PC-3 (cell line): ENCODE data around the gene PSMA8. TPM values are rescaled to one million over a fixed set of nuclear protein-coding genes. Genes with fewer than 3 reads are reported as not detected.

Source experiments
- ATAC-seq: fragments of 200-7000 bp; cut with Tn5 transposase; 2 replicates; pipeline ENCODE4 v1.9.1; 2020; ENCODE audit warnings: mild to moderate bottlenecking, moderate library complexity
- BruUV-seq: library from RNA; stranded (reverse); fragments of 400-500 nt; replicated peaks from 2 replicates; lab custom pipeline; 2021; lab: Mats Ljungman, UMichigan
- CTCF ChIA-PET: fragments of 300-600 bp; sonication (Branson Sonifier 250); formaldehyde crosslinking; loops from one replicate; lab custom pipeline; 2022; ENCODE audit warnings: antibody characterized with exemption; lab: Charles Lee
- POLR2A ChIA-PET: fragments of 300-600 bp; sonication (Branson Sonifier 250); formaldehyde crosslinking; loops from one replicate; lab custom pipeline; 2022; ENCODE audit warnings: antibody characterized with exemption; ENCODE audit not compliant: unreplicated experiment; lab: Charles Lee
- DNase-seq: peaks from one replicate; pipeline ENCODE4 v3.0.0-alpha.2; 2015
- H2AFZ ChIP-seq: fragments of 300-600 bp; sonication (generic); 2 replicates; pipeline ENCODE4 v1.6.0; 2016; ENCODE audit warnings: antibody characterized with exemption, low read length
- H3F3A ChIP-seq: fragments of 300-600 bp; sonication (generic); one replicate; pipeline ENCODE4 v1.6.0; 2017; ENCODE audit warnings: antibody characterized with exemption, low read length, control low read depth, mild to moderate bottlenecking; ENCODE audit not compliant: unreplicated experiment
- H3K27ac ChIP-seq: fragments of 300-600 bp; sonication (generic); 2 replicates; pipeline ENCODE4 v1.5.1; 2016; ENCODE audit warnings: mild to moderate bottlenecking, low read length
- H3K27me3 ChIP-seq: fragments of 300-600 bp; sonication (generic); 2 replicates; pipeline ENCODE4 v1.6.1; 2016; ENCODE audit warnings: low read length, mixed read lengths
- H3K36me3 ChIP-seq: fragments of 300-600 bp; sonication (generic); 2 replicates; pipeline ENCODE4 v1.6.1; 2016; ENCODE audit warnings: low read depth, mixed run types, low read length, mixed read lengths
- H3K4me1 ChIP-seq: fragments of 300-600 bp; sonication (generic); 2 replicates; pipeline ENCODE4 v1.5.1; 2016; ENCODE audit warnings: low read length; ENCODE audit not compliant: insufficient read depth
- H3K4me2 ChIP-seq: fragments of 300-600 bp; sonication (generic); 2 replicates; pipeline ENCODE4 v1.6.0; 2016; ENCODE audit warnings: low read length
- H3K4me3 ChIP-seq: fragments of 300-600 bp; sonication (generic); 2 replicates; pipeline ENCODE4 v1.5.1; 2016; ENCODE audit warnings: mild to moderate bottlenecking, low read length, mixed read lengths
- H3K79me2 ChIP-seq: fragments of 300-600 bp; sonication (generic); 2 replicates; pipeline ENCODE4 v1.6.1; 2017; ENCODE audit warnings: low read length, mixed read lengths
- H3K9ac ChIP-seq: fragments of 300-600 bp; sonication (generic); 2 replicates; pipeline ENCODE4 v1.6.0; 2016; ENCODE audit warnings: mild to moderate bottlenecking, low read length
- H3K9me2 ChIP-seq: fragments of 300-600 bp; sonication (generic); replicated peaks from 2 replicates; pipeline ENCODE4 v1.6.1; 2016; ENCODE audit warnings: mixed run types, low read length, mixed read lengths
- H3K9me3 ChIP-seq: fragments of 300-600 bp; sonication (generic); 2 replicates; pipeline ENCODE4 v1.6.1; 2016; ENCODE audit warnings: low read length, mixed read lengths
- H4K20me1 ChIP-seq: fragments of 300-600 bp; sonication (generic); 2 replicates; pipeline ENCODE4 v1.6.1; 2016; ENCODE audit warnings: low read length, mixed read lengths
- CTCF ChIP-seq: fragments of 300-600 bp; sonication (generic); conservative IDR thresholded peaks from 2 replicates; pipeline ENCODE4 v1.5.1; 2017; ENCODE audit warnings: antibody characterized with exemption, low read depth, mild to moderate bottlenecking, low read length
- EZH2 ChIP-seq: fragments of 300-600 bp; sonication (generic); IDR thresholded peaks from one replicate; pipeline ENCODE4 v1.6.1; 2017; ENCODE audit warnings: antibody characterized with exemption, mild to moderate bottlenecking, low read length; ENCODE audit not compliant: unreplicated experiment
- EZH2phosphoT487 ChIP-seq: fragments of 300-600 bp; sonication (generic); IDR thresholded peaks from 2 replicates; pipeline ENCODE4 v1.6.1; 2018; ENCODE audit warnings: mild to moderate bottlenecking, antibody characterized with exemption, low read length, borderline replicate concordance
- intact Hi-C: fragments of 100-400 bp; cut with micrococcal nuclease; formaldehyde crosslinking; loops from 2 replicates; pipeline ENCODE4 v1.9.0; 2023
- total RNA-seq: library from RNA; depleted of rRNA; stranded (reverse); fragments of >200 nt; gene quantifications from 2 replicates; pipeline ENCODE4 v1.2.3, GENCODE V29; 2014

PSMA8 gene
- total RNA-seq, 1 experiment from 2014 or later, result not detected

DNA sequence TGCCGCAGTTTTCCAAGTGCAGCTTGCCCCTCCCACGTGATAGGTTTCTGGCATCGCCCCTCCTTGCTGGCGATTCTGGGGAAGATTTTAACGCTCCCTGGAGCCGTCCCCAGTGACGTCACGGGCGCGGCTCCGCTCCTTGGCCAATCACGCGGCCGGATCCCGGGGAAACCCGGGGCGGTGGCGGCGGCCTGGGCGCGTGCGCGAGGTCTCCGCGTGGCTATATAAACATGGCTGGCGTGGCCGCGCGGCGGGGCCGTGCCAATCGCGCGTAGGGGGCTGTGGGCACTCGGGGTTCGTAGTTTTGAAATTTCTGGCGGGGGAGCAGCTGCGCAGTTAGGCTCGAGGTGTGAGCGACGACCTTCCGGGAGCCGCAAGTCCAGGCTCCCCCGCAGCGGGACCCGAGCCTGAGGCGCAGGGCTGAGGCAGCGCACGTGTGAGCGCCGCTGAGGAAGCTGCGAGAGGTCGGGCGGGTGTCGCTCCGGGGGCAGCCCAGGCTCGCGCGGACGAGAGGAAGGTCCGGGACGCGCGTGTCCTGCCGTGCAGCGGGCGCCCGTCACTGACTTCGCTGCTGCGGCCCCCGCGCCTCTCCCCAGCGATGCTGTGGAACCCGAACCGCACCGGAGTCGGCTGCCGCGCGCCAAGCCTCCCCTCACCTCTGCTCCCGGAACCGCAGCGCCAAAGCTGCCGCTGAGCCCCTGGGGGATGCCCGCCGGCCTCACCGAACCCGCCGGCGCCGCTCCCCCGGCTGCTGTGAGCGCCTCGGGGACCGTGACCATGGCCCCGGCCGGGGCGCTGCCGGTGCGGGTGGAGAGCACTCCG is 92.8 kb downstream of the PSMA8 start, which contains the start of gene TAF4B:
Gene TAF4B, plus strand, starts transcription at position 217 of the 822 bp plus-strand sequence. Its CDS starts 489 bp downstream, at position 706.
- peak within 1 kb of the TSS; percentile 22 for H3K27ac ChIP-seq

GRCh38 chr18:26227051-26227670 is 93.5 kb downstream of the PSMA8 start:
- H3K4me3 ChIP-seq, result peak overlapping the region; percentile 89
- H3F3A ChIP-seq, result no peaks in the 10 kb centered on the region
- intact Hi-C loops, result loop anchor here (2.0 kb wide), 1 partner anchor 138 kb away; no protein-coding TSS in a partner anchor
- H3K36me3 ChIP-seq, result no peaks in the 10 kb centered on the region
- H3K27ac ChIP-seq, result no peak overlapping the region
- H3K4me2 ChIP-seq, result peak overlapping the region; percentile 83
- BruUV-seq, result no TSS peak
- peaks cover 29% of the 10 kb centered on the region; the same call in 1 of the 2 replicates for H4K20me1 ChIP-seq
- no peak for TF ChIP-seq EZH2phosphoT487
- TF ChIP-seq EZH2, result no peak
- TF ChIP-seq CTCF, result no peak
- no peaks in the 10 kb centered on the region for H3K9me2 ChIP-seq
- peak overlapping the region; percentile 83 for H2AFZ ChIP-seq
- DNase-seq (peak; percentile 21), ATAC-seq (peak; percentile 31)
- POLR2A ChIA-PET, result no interaction called here
- CTCF ChIA-PET, result no interaction called here
- H3K9me3 ChIP-seq, result no peaks in the 10 kb centered on the region
- no peaks in the 10 kb centered on the region for H3K27me3 ChIP-seq
- peaks cover 19% of the 10 kb centered on the region; the same call in 1 of the 2 replicates for H3K4me1 ChIP-seq
- peak overlapping the region; percentile 90 for H3K9ac ChIP-seq
- H3K79me2 ChIP-seq, result peaks cover 44% of the 10 kb centered on the region

More for the DNA sequence above, 92.8 kb downstream of the PSMA8 start, which contains the start of gene TAF4B:
- Histone ChIP-seq H3K9ac (peak within 1 kb of the TSS; percentile 90), H3K4me1 (peaks cover 19% of the 10 kb centered on the region; the same call in 1 of the 2 replicates), H3K36me3 (no peaks in the 10 kb centered on the region), H3K9me3 (no peaks in the 10 kb centered on the region), H3F3A (no peaks in the 10 kb centered on the region), H3K4me2 (peak within 1 kb of the TSS; percentile 83), H3K4me3 (peak within 1 kb of the TSS; percentile 89), H4K20me1 (peaks cover 29% of the 10 kb centered on the region; the same call in 1 of the 2 replicates), H2AFZ (peak within 1 kb of the TSS; percentile 83), H3K9me2 (no peaks in the 10 kb centered on the region), H3K79me2 (peaks cover 37% of the 10 kb centered on the region), H3K27me3 (no peaks in the 10 kb centered on the region)
- ChIA-PET POLR2A (no interaction called here), CTCF (no interaction called here)
- TF ChIP-seq CTCF (no peak), EZH2phosphoT487 (peak; percentile 62; the same call in 1 of the 2 replicates)
- no TSS peak for BruUV-seq
- peak; percentile 87 for ATAC-seq
- DNase-seq, result peak; percentile 95
- intact Hi-C loops, result loop anchor here (2.0 kb wide), 1 partner anchor 138 kb away; no protein-coding TSS in a partner anchor
